Sigmoid colon (tissue), 7 donors: Measurements from ENCODE around the gene GAREM2. TPM values are rescaled to one million over a fixed set of nuclear protein-coding genes. Genes with fewer than 3 reads are reported as not detected.

ENCODE experiments used
- DNase-seq: peaks from one replicate; pipeline ENCODE4 v3.0.0-alpha.2; 2019
- H3K27ac ChIP-seq, 4 donors: fragments of 200-600 bp; sonication (generic); one replicate each; pipeline ENCODE4 v1.5.1; 2016 to 2019; ENCODE audit warnings: mild to moderate bottlenecking in 1 of 4
- H3K27me3 ChIP-seq, 3 donors: fragments of 200-600 bp; sonication (generic); one replicate each; pipeline ENCODE4 v1.5.1; 2019; ENCODE audit warnings: mild to moderate bottlenecking in 1 of 3
- H3K36me3 ChIP-seq, 4 donors: fragments of 200-600 bp; sonication (generic); one replicate each; pipeline ENCODE4 v1.5.1; 2016 to 2019
- H3K4me1 ChIP-seq, 4 donors: fragments of 200-600 bp; sonication (generic); one replicate each; pipeline ENCODE4 v1.5.1; 2017 to 2019
- H3K4me3 ChIP-seq, 4 donors: fragments of 200-600 bp; sonication (generic); one replicate each; pipeline ENCODE4 v1.5.1; 2017 to 2019; ENCODE audit warnings: mild to moderate bottlenecking in 2 of 4, moderate library complexity in 1 of 4
- H3K9me3 ChIP-seq, 4 donors: fragments of 200-600 bp in 3 of 4; sonication (generic) in 3 of 4; one replicate each; pipeline versions ENCODE4 v1.5.1 to v1.6.1; 2013 to 2019
- CTCF ChIP-seq, 4 experiments: fragments of 450-650 bp in 3 of 4; fragments of 200-600 bp in 1 of 4; IDR thresholded peaks; one replicate each; pipeline ENCODE4 v1.5.1; 2016 to 2019; ENCODE audit warnings: antibody characterized with exemption in 4 of 4, mild to moderate bottlenecking in 3 of 4, moderate library complexity in 2 of 4
- EP300 ChIP-seq, 4 donors: sonication (generic); formaldehyde crosslinking; IDR thresholded peaks; one replicate each; pipeline ENCODE4 v1.6.1; 2017; ENCODE audit warnings: antibody characterized with exemption in 4 of 4
- POLR2A ChIP-seq, 2 donors: fragments of 450-650 bp; IDR thresholded peaks; one replicate each; pipeline ENCODE4 v1.6.1; 2016; ENCODE audit warnings: antibody characterized with exemption in 2 of 2, mild to moderate bottlenecking in 2 of 2, moderate library complexity in 2 of 2
- POLR2AphosphoS5 ChIP-seq, 4 donors: sonication (generic); formaldehyde crosslinking; IDR thresholded peaks; one replicate each; pipeline ENCODE4 v1.6.1; 2017; ENCODE audit warnings: antibody characterized with exemption in 4 of 4
- WGBS, 2 donors: extraction: QIAGEN DNeasy Blood & Tissue Kit; methylation state at CpG; one replicate each; pipeline ENCODE4 v1.1.7; 2013; 5-methylcytosine and 5-hydroxymethylcytosine counted together
- intact Hi-C: fragments of 100-400 bp; cut with DNase I; formaldehyde crosslinking; loops from one replicate; pipeline ENCODE4 v1.15.1; 2023
- polyA plus RNA-seq, 3 donors: library from polyadenylated mRNA; stranded (reverse); fragments of 200-250 nt; gene quantifications; one replicate each; pipeline ENCODE4 v1.2.3, GENCODE V29; 2013
- total RNA-seq, 4 donors: library from RNA; depleted of rRNA; stranded (reverse); fragments of >200 nt; gene quantifications; one replicate each; pipeline ENCODE4 v1.1.0, GENCODE V29; 2016
- donor health status: healthy with polysubstance abuse.
- donor health status: Bipolar disorder and iron deficiency.
- donor health status: healthy.

The GAREM2 gene
- total and polyA plus RNA-seq, 7 donors, result 1.1 to 11.6 (median 2.4) TPM

DNA sequence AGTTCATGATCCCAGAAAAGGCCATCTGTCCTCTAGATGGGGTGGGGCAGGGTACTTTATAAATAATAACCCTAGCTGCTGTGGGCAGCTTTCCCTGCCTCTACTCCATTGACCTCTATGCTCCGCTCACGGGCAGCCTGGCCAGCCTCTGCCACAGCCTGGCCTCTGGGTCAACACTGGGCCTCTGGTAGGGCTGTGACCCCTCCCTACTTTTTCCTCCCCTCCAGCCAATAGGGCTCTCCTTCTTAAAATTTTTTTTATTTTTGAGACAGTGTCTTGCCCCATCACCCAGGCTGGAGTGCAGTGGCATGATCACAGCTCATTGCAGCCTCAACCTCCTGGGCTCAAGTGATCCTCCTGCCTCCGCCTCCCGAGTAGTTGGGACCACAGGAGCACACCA, 4.1 kb upstream of the GAREM2 start:
- 94% methylated on average over 4 of the region's 4 CpGs for WGBS, 2 donors
- H3K4me1 ChIP-seq, result peaks cover 0 to 13% (median 10%) of the 10 kb centered on the region in 4 donors

DNA sequence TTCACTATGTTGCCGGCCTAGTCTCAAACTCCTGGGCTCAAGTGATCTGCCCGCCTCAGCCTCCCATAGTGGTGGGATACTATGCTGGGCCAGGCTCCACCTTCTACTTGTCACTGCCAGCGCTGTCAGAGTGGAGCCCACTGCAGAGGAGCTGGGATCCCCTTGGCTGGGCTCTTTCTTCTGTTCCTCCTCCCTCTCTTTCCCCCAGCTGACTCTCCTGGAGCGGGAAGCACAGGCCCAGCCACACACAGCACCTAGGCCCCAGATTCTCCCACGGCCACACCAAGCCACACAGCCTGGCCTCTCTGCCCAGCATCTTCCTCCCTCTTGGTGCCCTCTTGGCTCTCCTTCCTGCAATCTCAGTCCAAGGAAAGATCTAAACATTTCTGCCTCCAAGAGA, 3.7 kb upstream of the GAREM2 start:
- intact Hi-C loops, result no loop called here
- Histone ChIP-seq H3K4me3 (no peak overlapping the region), H3K27me3 (peaks cover 15 to 22% (median 21%) of the 10 kb centered on the region in 3 donors), H3K4me1 (peaks cover 0 to 18% (median 14%) of the 10 kb centered on the region in 4 donors), H3K9me3 (no peaks in the 10 kb centered on the region), H3K36me3 (no peaks in the 10 kb centered on the region), H3K27ac (no peak overlapping the region)
- TF ChIP-seq CTCF (IDR thresholded peaks at IDR 0.05) (no peak), POLR2A (IDR thresholded peaks at IDR 0.05) (no peak), POLR2AphosphoS5 (IDR thresholded peaks at IDR 0.05) (no peak), EP300 (IDR thresholded peaks at IDR 0.05) (no peak)
- peak; percentile 42 for DNase-seq
- 95 to 96% methylated on average over 5 of the region's 5 CpGs for WGBS, 2 donors

More for the DNA sequence above, 4.1 kb upstream of the GAREM2 start:
- H3K27me3 ChIP-seq, result peaks cover 10 to 18% (median 16%) of the 10 kb centered on the region in 3 donors
- DNase-seq, result peak; percentile 45
- TF ChIP-seq CTCF (IDR thresholded peaks at IDR 0.05) (no peak), POLR2A (IDR thresholded peaks at IDR 0.05) (no peak), POLR2AphosphoS5 (IDR thresholded peaks at IDR 0.05) (no peak), EP300 (IDR thresholded peaks at IDR 0.05) (no peak)
- H3K36me3 ChIP-seq, result no peaks in the 10 kb centered on the region
- H3K9me3 ChIP-seq, result no peaks in the 10 kb centered on the region
- no peak overlapping the region for H3K27ac ChIP-seq
- intact Hi-C loops, result no loop called here
- no peak overlapping the region for H3K4me3 ChIP-seq

DNA sequence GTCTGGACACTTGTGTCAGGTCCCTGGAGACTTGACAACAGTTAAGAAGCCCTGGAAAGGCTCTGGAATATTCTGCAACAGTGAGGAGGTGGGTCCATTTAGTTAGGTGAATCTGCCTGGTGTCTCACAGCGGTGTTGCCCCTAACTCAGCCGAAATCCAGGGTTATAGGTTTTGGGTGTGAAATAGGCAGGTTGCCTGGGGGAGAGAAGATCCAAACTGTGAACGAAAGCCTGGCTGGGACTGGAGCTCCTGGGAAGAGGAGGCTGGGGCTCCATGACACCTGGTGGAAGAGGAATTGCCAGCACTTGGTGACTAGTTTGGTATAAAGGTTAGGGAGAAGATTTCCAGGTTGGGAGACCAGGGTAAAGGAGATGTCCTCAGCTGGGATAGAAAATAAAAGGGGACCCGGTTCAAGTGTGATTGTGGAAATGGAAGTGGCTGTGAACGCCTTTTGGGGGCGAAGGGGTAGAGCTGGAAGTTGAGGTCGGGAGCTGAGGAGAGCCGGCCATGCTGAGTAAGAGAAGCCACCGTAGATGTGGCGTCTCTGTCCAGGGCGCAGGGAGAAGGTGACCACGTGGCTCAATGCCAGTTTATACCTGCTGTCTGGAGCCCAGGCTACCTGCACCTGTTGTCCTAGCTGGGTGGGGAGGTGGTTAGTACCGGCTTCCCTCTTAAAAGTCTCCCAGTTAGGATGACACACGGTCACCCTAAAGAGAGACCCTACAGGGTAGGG, 3.0 kb upstream of the GAREM2 start:
- Histone ChIP-seq H3K27ac (no peak overlapping the region), H3K36me3 (no peaks in the 10 kb centered on the region), H3K4me1 (peaks cover 0 to 19% (median 14%) of the 10 kb centered on the region in 4 donors), H3K9me3 (no peaks in the 10 kb centered on the region), H3K27me3 (peaks cover 17 to 28% (median 27%) of the 10 kb centered on the region in 3 donors), H3K4me3 (no peak overlapping the region)
- 80 to 85% methylated on average over 14 of the region's 14 CpGs for WGBS, 2 donors
- TF ChIP-seq POLR2AphosphoS5 (IDR thresholded peaks at IDR 0.05) (no peak), EP300 (IDR thresholded peaks at IDR 0.05) (no peak), CTCF (IDR thresholded peaks at IDR 0.05) (no peak)
- intact Hi-C loops, result no loop called here
- peak; percentile 22 for DNase-seq

- intact Hi-C loops, result no loop called here
- no peaks in the 10 kb centered on the region for H3K9me3 ChIP-seq
- no peak overlapping the region for H3K4me3 ChIP-seq
- DNase-seq, result peak; percentile 50
- TF ChIP-seq POLR2A (IDR thresholded peaks at IDR 0.05) (no peak), EP300 (IDR thresholded peaks at IDR 0.05) (no peak), CTCF (IDR thresholded peaks at IDR 0.05) (no peak), POLR2AphosphoS5 (IDR thresholded peaks at IDR 0.05) (no peak)
- H3K27me3 ChIP-seq, result peaks cover 20 to 38% (median 35%) of the 10 kb centered on the region in 3 donors
- WGBS, 2 donors, result 79 to 88% methylated on average over 9 of the region's 9 CpGs
- peaks cover 0 to 19% (median 14%) of the 10 kb centered on the region in 4 donors for H3K4me1 ChIP-seq
- no peaks in the 10 kb centered on the region for H3K36me3 ChIP-seq
- H3K27ac ChIP-seq, result no peak overlapping the region
Measured at GRCh38 chr2:26170795-26171194, 2.1 kb upstream of the GAREM2 start.
